ENCODE results near the gene FSTL5. TPM values are rescaled to one million over a fixed set of nuclear protein-coding genes. Genes with fewer than 3 reads are reported as not detected.

FSTL5 gene
- total RNA-seq, 2 experiments from 2014 or later, result not detected

GRCh38 chr4:161990721-161991120 is 173.1 kb downstream of the FSTL5 start:
- POLR2A ChIA-PET, result interaction anchor here (0.9 kb wide), 1 partner anchor 12 kb away, joined by 3 read pairs; no protein-coding TSS in a partner anchor
- intact Hi-C loops (cut with micrococcal nuclease; ENCODE audit: unreplicated experiment), result no loop called here
- CTCF ChIA-PET (ENCODE audit: unreplicated experiment), result no interaction called here
- Histone ChIP-seq H2AFZ (ENCODE audit: low read length) (no peak overlapping the region), H4K20me1 (ENCODE audit: insufficient read depth, low read length) (no peaks in the 10 kb centered on the region), H3K36me3 (ENCODE audit: insufficient read depth, low read length) (no peaks in the 10 kb centered on the region), H3K9me3 (ENCODE audit: low read length) (no peaks in the 10 kb centered on the region), H3K4me3 (ENCODE audit: low read depth, low read length, poor library complexity, severe bottlenecking) (no peak overlapping the region), H3K4me2 (ENCODE audit: low read length) (no peak overlapping the region), H3K27ac (ENCODE audit: low read depth, low read length, poor library complexity, severe bottlenecking) (no peak overlapping the region), H3K79me2 (ENCODE audit: insufficient read depth, low read depth, low read length) (no peaks in the 10 kb centered on the region), H3K9me2 (ENCODE audit: insufficient read depth, low read length) (no peaks in the 10 kb centered on the region), H3K4me1 (ENCODE audit: insufficient read depth, low read length, poor library complexity, severe bottlenecking) (no peaks in the 10 kb centered on the region)
- BruUV-seq (replicated peaks), result no TSS peak
- TF ChIP-seq EZH2phosphoT487 (IDR thresholded peaks at IDR 0.05; ENCODE audit: borderline replicate concordance, low read depth, low read length), result no peak
- TF ChIP-seq CTCF (conservative IDR thresholded peaks at IDR 0.05; ENCODE audit: low read length), result no peak
- DNase-seq (ENCODE audit: low spot score), result no peak

GRCh38 chr4:161988946-161989345 is 174.9 kb downstream of the FSTL5 start:
- H3K4me3 ChIP-seq (ENCODE audit: low read depth, low read length, poor library complexity, severe bottlenecking), result no peak overlapping the region
- no peak overlapping the region for H3K4me2 ChIP-seq (ENCODE audit: low read length)
- H3K4me1 ChIP-seq (ENCODE audit: insufficient read depth, low read length, poor library complexity, severe bottlenecking), result no peaks in the 10 kb centered on the region
- DNase-seq (ENCODE audit: low spot score), result no peak
- no peak overlapping the region for H2AFZ ChIP-seq (ENCODE audit: low read length)
- H3K79me2 ChIP-seq (ENCODE audit: insufficient read depth, low read depth, low read length), result no peaks in the 10 kb centered on the region
- POLR2A ChIA-PET, result no interaction called here
- no peaks in the 10 kb centered on the region for H4K20me1 ChIP-seq (ENCODE audit: insufficient read depth, low read length)
- H3K9me3 ChIP-seq (ENCODE audit: low read length), result no peaks in the 10 kb centered on the region
- intact Hi-C loops (cut with micrococcal nuclease; ENCODE audit: unreplicated experiment), result no loop called here
- no peak for TF ChIP-seq EZH2phosphoT487 (IDR thresholded peaks at IDR 0.05; ENCODE audit: borderline replicate concordance, low read depth, low read length)
- BruUV-seq (replicated peaks), result no TSS peak
- no peak overlapping the region for H3K27ac ChIP-seq (ENCODE audit: low read depth, low read length, poor library complexity, severe bottlenecking)
- CTCF ChIA-PET (ENCODE audit: unreplicated experiment), result no interaction called here
- H3K36me3 ChIP-seq (ENCODE audit: insufficient read depth, low read length), result no peaks in the 10 kb centered on the region
- no peaks in the 10 kb centered on the region for H3K9me2 ChIP-seq (ENCODE audit: insufficient read depth, low read length)

- Histone ChIP-seq H3K4me2 (ENCODE audit: low read length) (no peak overlapping the region), H3K79me2 (ENCODE audit: insufficient read depth, low read depth, low read length) (no peaks in the 10 kb centered on the region), H3K27ac (ENCODE audit: low read depth, low read length, poor library complexity, severe bottlenecking) (no peak overlapping the region), H2AFZ (ENCODE audit: low read length) (no peak overlapping the region), H4K20me1 (ENCODE audit: insufficient read depth, low read length) (no peaks in the 10 kb centered on the region), H3K4me3 (ENCODE audit: low read depth, low read length, poor library complexity, severe bottlenecking) (no peak overlapping the region), H3K4me1 (ENCODE audit: insufficient read depth, low read length, poor library complexity, severe bottlenecking) (no peaks in the 10 kb centered on the region), H3K9me2 (ENCODE audit: insufficient read depth, low read length) (no peaks in the 10 kb centered on the region), H3K36me3 (ENCODE audit: insufficient read depth, low read length) (no peaks in the 10 kb centered on the region), H3K9me3 (ENCODE audit: low read length) (no peaks in the 10 kb centered on the region)
- POLR2A ChIA-PET, result no interaction called here
- intact Hi-C loops (cut with micrococcal nuclease; ENCODE audit: unreplicated experiment), result no loop called here
- CTCF ChIA-PET (ENCODE audit: unreplicated experiment), result no interaction called here
- TF ChIP-seq EZH2phosphoT487 (IDR thresholded peaks at IDR 0.05; ENCODE audit: borderline replicate concordance, low read depth, low read length) (no peak), CTCF (conservative IDR thresholded peaks at IDR 0.05; ENCODE audit: low read length) (no peak)
- BruUV-seq (replicated peaks), result no TSS peak
- no peak for DNase-seq (ENCODE audit: low spot score)
Measured at GRCh38 chr4:161987611-161988010, 176.2 kb downstream of the FSTL5 start.

All from OCI-LY7 (cell line).